ENCODE measurements around the gene CDH26. TPM values are rescaled to one million over a fixed set of nuclear protein-coding genes. Genes with fewer than 3 reads are reported as not detected.

Gene CDH26
- total and polyA plus RNA-seq, 9 of the 15 experiments (the other 6 are each of a cell fraction or from before 2014, with no cell fraction given), result 0.07 to 0.13 (median 0.10) TPM; not detected in 4

DNA sequence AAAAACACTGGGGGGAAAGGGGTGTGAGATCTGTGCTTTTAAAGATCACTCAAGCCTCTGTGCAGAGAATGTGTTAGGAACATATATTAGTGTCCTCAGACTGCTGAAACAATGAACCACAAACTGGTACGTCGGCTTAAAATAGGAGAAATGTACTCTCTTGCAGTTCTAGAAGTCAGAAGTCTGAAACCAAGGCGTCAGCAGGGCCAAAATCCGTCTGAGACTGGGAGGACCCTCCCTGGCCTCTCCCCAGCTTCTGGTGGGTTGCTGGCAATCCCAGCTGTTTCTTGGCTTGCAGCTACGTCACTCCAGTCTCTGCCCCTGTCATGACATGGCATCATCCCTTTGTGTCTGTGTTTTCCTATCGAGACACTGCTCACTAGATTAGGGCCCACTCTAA, 3.9 kb downstream of the CDH26 start:
- no peak overlapping the region for H3K9ac ChIP-seq (ENCODE audit: insufficient read depth in 1 of 2, low read depth in 2 of 2, low read length in 2 of 2)
- 2% methylated on average over 6 of the region's 6 CpGs for WGBS (ENCODE audit: insufficient coverage, low coverage, missing lambda C conversion rate)
- in situ Hi-C loops (cut with MboI), result no loop called here
- H4K20me1 ChIP-seq (replicated peaks; ENCODE audit: control insufficient read depth, insufficient read depth, low read length), result no peaks in the 10 kb centered on the region
- intact Hi-C loops (cut with micrococcal nuclease), result no loop called here
- TF ChIP-seq E4F1 (CRISPR knock-in tag; IDR thresholded peaks at IDR 0.05; ENCODE audit: borderline replicate concordance) (no peak), ZNF57 (CRISPR knock-in tag; IDR thresholded peaks at IDR 0.05) (no peak), SRSF9 (IDR thresholded peaks at IDR 0.05; ENCODE audit: borderline replicate concordance, low read depth, low read length) (no peak), ZBED1 (IDR thresholded peaks at IDR 0.05) (no peak), ZNF277 (CRISPR knock-in tag; IDR thresholded peaks at IDR 0.05; ENCODE audit: borderline replicate concordance) (no peak), FOXA1 (IDR thresholded peaks at IDR 0.05; ENCODE audit: borderline replicate concordance) (no peak), RBM14 (IDR thresholded peaks at IDR 0.05; ENCODE audit: borderline replicate concordance, insufficient read depth, low read depth, low read length) (no peak), ZSCAN29 (IDR thresholded peaks at IDR 0.05) (no peak), ZNF197 (CRISPR knock-in tag; IDR thresholded peaks at IDR 0.05; ENCODE audit: low read depth) (no peak), RREB1 (CRISPR knock-in tag; IDR thresholded peaks at IDR 0.05) (no peak)
- TF ChIP-seq, protein P1, sequence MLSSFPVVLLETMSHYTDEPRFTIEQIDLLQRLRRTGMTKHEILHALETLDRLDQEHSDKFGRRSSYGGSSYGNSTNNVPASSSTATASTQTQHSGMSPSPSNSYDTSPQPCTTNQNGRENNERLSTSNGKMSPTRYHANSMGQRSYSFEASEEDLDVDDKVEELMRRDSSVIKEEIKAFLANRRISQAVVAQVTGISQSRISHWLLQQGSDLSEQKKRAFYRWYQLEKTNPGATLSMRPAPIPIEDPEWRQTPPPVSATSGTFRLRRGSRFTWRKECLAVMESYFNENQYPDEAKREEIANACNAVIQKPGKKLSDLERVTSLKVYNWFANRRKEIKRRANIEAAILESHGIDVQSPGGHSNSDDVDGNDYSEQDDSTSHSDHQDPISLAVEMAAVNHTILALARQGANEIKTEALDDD (IDR thresholded peaks at IDR 0.05), result no peak
- ChIA-PET CTCF (ENCODE audit: low intra/inter-chr PET ratio) (no interaction called here), POLR2A (no interaction called here)
- H2AFZ ChIP-seq (ENCODE audit: low read depth, low read length), result no peak overlapping the region
- BruUV-seq (replicated peaks), result no TSS peak
- no peak overlapping the region for H3K4me3 ChIP-seq
- H3K36me3 ChIP-seq (ENCODE audit: control insufficient read depth, insufficient read depth, low read length), result no peaks in the 10 kb centered on the region
- no peaks in the 10 kb centered on the region for H3K9me3 ChIP-seq (replicated peaks; ENCODE audit: control insufficient read depth, insufficient read depth, low read depth, low read length)
- peaks cover 6 to 14% of the 10 kb centered on the region in 2 experiments; a peak in 3 of 5 replicates for H3K27me3 ChIP-seq (ENCODE audit: control insufficient read depth in 2 of 2, insufficient read depth in 2 of 2, low read length in 2 of 2)
- no peaks in the 10 kb centered on the region for H3K4me1 ChIP-seq (replicated peaks in 1 of 2; ENCODE audit: control insufficient read depth in 2 of 2, insufficient read depth in 2 of 2, low read length in 2 of 2)
- no peak for DNase-seq (ENCODE audit: extremely low read depth in 1 of 4, low spot score in 3 of 4)
- no peaks in the 10 kb centered on the region for H3K79me2 ChIP-seq (ENCODE audit: control insufficient read depth, insufficient read depth, low read length)
- FAIRE-seq, result no peak
- ATAC-seq, result no peak
- no peaks in the 10 kb centered on the region for H3K9me1 ChIP-seq (ENCODE audit: control insufficient read depth, insufficient read depth, low read length)
- H3K27ac ChIP-seq (ENCODE audit: extremely low read depth, low read depth, low read length), result no peak overlapping the region
- H3K4me2 ChIP-seq (ENCODE audit: insufficient read depth, low read length), result no peak overlapping the region
